Measurements from ENCODE around the gene CFAP52.

GRCh38 chr17:9615486-9615885, 39.0 kb downstream of the CFAP52 start:
- TF ChIP-seq CTCF (IDR thresholded peaks at IDR 0.05; ENCODE audit: low read depth, low read length), result no peak
- TF ChIP-seq EZH2phosphoT487 (IDR thresholded peaks at IDR 0.05; ENCODE audit: low read depth), result no peak
